ENCODE measurements around the gene KRT77.

GRCh38 chr12:52704464-52704863 lies 1.1 kb upstream of the KRT77 start:
- TF ChIP-seq CTCF (IDR thresholded peaks at IDR 0.05; ENCODE audit: low read depth, low read length) (no peak), EZH2phosphoT487 (IDR thresholded peaks at IDR 0.05; ENCODE audit: low read depth) (no peak)

All from OCI-LY3 (cell line).